ENCODE data around the gene LRRC32. TPM values are rescaled to one million over a fixed set of nuclear protein-coding genes. Genes with fewer than 3 reads are reported as not detected.

The LRRC32 gene
- total RNA-seq, 1 donor from 2014 or later: 6.8 TPM

GRCh38 chr11:76629853-76630599 lies 40.5 kb downstream of the LRRC32 start:
- DNase-seq (ENCODE audit: low read depth): no peak
- Histone ChIP-seq H3K27me3 (ENCODE audit: control insufficient read depth, insufficient read depth, low read length) (no peaks in the 10 kb centered on the region), H3K4me3 (ENCODE audit: low read depth, low read length) (no peak overlapping the region), H3K36me3 (ENCODE audit: control insufficient read depth, insufficient read depth, low read length) (no peaks in the 10 kb centered on the region)
- no peak for TF ChIP-seq CTCF (IDR thresholded peaks at IDR 0.05; ENCODE audit: insufficient read depth, low read length, poor library complexity, severe bottlenecking)

GRCh38 chr11:76629116-76629852 lies 41.3 kb downstream of the LRRC32 start:
- Histone ChIP-seq H3K36me3 (ENCODE audit: control insufficient read depth, insufficient read depth, low read length) (no peaks in the 10 kb centered on the region), H3K27me3 (ENCODE audit: control insufficient read depth, insufficient read depth, low read length) (no peaks in the 10 kb centered on the region), H3K4me3 (ENCODE audit: low read depth, low read length) (no peak overlapping the region)
- DNase-seq (ENCODE audit: low read depth): no peak
- no peak for TF ChIP-seq CTCF (IDR thresholded peaks at IDR 0.05; ENCODE audit: insufficient read depth, low read length, poor library complexity, severe bottlenecking)

- no peak overlapping the region for H3K4me3 ChIP-seq (ENCODE audit: low read depth, low read length)
- no peaks in the 10 kb centered on the region for H3K36me3 ChIP-seq (ENCODE audit: control insufficient read depth, insufficient read depth, low read length)
- TF ChIP-seq CTCF (IDR thresholded peaks at IDR 0.05; ENCODE audit: insufficient read depth, low read length, poor library complexity, severe bottlenecking): no peak
- DNase-seq (ENCODE audit: low read depth): no peak
- H3K27me3 ChIP-seq (ENCODE audit: control insufficient read depth, insufficient read depth, low read length): no peaks in the 10 kb centered on the region
Measured at GRCh38 chr11:76628408-76628947, 42.1 kb downstream of the LRRC32 start.

- H3K27me3 ChIP-seq (ENCODE audit: control insufficient read depth, insufficient read depth, low read length): no peaks in the 10 kb centered on the region
- H3K36me3 ChIP-seq (ENCODE audit: control insufficient read depth, insufficient read depth, low read length): no peaks in the 10 kb centered on the region
- no peak for TF ChIP-seq CTCF (IDR thresholded peaks at IDR 0.05; ENCODE audit: insufficient read depth, low read length, poor library complexity, severe bottlenecking)
- no peak overlapping the region for H3K4me3 ChIP-seq (ENCODE audit: low read depth, low read length)
- DNase-seq (ENCODE audit: low read depth): no peak
Measured at GRCh38 chr11:76627606-76628005, 42.9 kb downstream of the LRRC32 start.

- H3K27me3 ChIP-seq (ENCODE audit: control insufficient read depth, insufficient read depth, low read length): no peaks in the 10 kb centered on the region
- no peak for DNase-seq (ENCODE audit: low read depth)
- no peaks in the 10 kb centered on the region for H3K36me3 ChIP-seq (ENCODE audit: control insufficient read depth, insufficient read depth, low read length)
- no peak overlapping the region for H3K4me3 ChIP-seq (ENCODE audit: low read depth, low read length)
- no peak for TF ChIP-seq CTCF (IDR thresholded peaks at IDR 0.05; ENCODE audit: insufficient read depth, low read length, poor library complexity, severe bottlenecking)
Measured at GRCh38 chr11:76626921-76627401, 43.6 kb downstream of the LRRC32 start.
